Testis (tissue), 2 donors: ENCODE results near the gene DHX38.

Experiments
- POLR2A ChIP-seq: fragments of 450-650 bp; IDR thresholded peaks from one replicate; pipeline ENCODE4 v1.6.1; 2017; ENCODE audit warnings: antibody characterized with exemption, mild to moderate bottlenecking, moderate library complexity
- TF ChIP-seq, protein P1 (sequence below), 3 experiments: fragments of 450-650 bp in 2 of 3; fragments of 200-600 bp in 1 of 3; sonication (generic) in 1 of 3; IDR thresholded peaks; one replicate each; pipeline ENCODE4 v1.5.1; 2016 to 2019; ENCODE audit warnings: antibody characterized with exemption in 3 of 3, mild to moderate bottlenecking in 2 of 3, moderate library complexity in 1 of 3

DNA sequence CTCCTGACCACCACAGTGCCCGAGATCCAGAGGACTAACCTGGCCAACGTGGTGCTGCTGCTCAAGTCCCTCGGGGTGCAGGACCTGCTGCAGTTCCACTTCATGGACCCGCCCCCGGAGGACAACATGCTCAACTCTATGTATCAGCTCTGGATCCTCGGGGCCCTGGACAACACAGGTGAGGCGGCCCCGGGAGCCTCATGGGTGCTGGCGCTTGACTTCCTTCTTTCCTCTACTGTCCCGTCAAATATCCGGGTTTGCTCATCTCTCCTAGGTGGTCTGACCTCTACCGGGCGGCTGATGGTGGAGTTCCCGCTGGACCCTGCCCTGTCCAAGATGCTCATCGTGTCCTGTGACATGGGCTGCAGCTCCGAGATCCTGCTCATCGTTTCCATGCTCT, 13.7 kb downstream of the DHX38 start:
- TF ChIP-seq, protein P1, sequence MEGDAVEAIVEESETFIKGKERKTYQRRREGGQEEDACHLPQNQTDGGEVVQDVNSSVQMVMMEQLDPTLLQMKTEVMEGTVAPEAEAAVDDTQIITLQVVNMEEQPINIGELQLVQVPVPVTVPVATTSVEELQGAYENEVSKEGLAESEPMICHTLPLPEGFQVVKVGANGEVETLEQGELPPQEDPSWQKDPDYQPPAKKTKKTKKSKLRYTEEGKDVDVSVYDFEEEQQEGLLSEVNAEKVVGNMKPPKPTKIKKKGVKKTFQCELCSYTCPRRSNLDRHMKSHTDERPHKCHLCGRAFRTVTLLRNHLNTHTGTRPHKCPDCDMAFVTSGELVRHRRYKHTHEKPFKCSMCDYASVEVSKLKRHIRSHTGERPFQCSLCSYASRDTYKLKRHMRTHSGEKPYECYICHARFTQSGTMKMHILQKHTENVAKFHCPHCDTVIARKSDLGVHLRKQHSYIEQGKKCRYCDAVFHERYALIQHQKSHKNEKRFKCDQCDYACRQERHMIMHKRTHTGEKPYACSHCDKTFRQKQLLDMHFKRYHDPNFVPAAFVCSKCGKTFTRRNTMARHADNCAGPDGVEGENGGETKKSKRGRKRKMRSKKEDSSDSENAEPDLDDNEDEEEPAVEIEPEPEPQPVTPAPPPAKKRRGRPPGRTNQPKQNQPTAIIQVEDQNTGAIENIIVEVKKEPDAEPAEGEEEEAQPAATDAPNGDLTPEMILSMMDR (IDR thresholded peaks at IDR 0.05): no peak
- no peak for TF ChIP-seq POLR2A
